HG03097 (cell line): Measurements from ENCODE around the gene LRRC58.
"Not testable (repeated sequence)": the region's sequence is repeated elsewhere in the genome, so short reads cannot be mapped to it uniquely, and the experiment has no call there.

Experiments used
- ATAC-seq: cut with Tn5 transposase; IDR thresholded peaks from one replicate; pipeline ENCODE4 v1.9.1; 2021; ENCODE audit not compliant: unreplicated experiment, low FRiP score

Gene LRRC58

GRCh38 chr3:120341658-120342346 lies 7.4 kb downstream of the LRRC58 start:
- no peak for ATAC-seq

GRCh38 chr3:120339362-120339761 lies 9.8 kb downstream of the LRRC58 start:
- ATAC-seq = no peak

GRCh38 chr3:120338517-120338916 lies 10.6 kb downstream of the LRRC58 start:
- ATAC-seq = no peak

GRCh38 chr3:120332646-120333045 lies 16.5 kb downstream of the LRRC58 start:
- ATAC-seq = no peak

- no peak for ATAC-seq
These were observed 18.1 kb downstream of the LRRC58 start for GRCh38 chr3:120331076-120331475.

GRCh38 chr3:120326784-120327183 lies 22.4 kb downstream of the LRRC58 start:
- ATAC-seq = no peak

- no peak for ATAC-seq
These were observed 25.0 kb downstream of the LRRC58 start for GRCh38 chr3:120324190-120324589.

- not testable (repeated sequence) for ATAC-seq
These were observed 25.4 kb downstream of the LRRC58 start for GRCh38 chr3:120323761-120324160.

GRCh38 chr3:120311863-120312794 lies 37.0 kb downstream of the LRRC58 start:
- no peak for ATAC-seq

GRCh38 chr3:120306519-120307455 lies 42.4 kb downstream of the LRRC58 start:
- ATAC-seq = no peak

GRCh38 chr3:120304616-120305015 lies 44.5 kb downstream of the LRRC58 start:
- no peak for ATAC-seq

- no peak for ATAC-seq
These were observed 46.8 kb downstream of the LRRC58 start for GRCh38 chr3:120302361-120302760.

- ATAC-seq = no peak
These were observed 48.2 kb downstream of the LRRC58 start for GRCh38 chr3:120300971-120301370.

- no peak for ATAC-seq
These were observed 49.8 kb downstream of the LRRC58 start for GRCh38 chr3:120299403-120299802.

- no peak for ATAC-seq
These were observed 50.2 kb downstream of the LRRC58 start for GRCh38 chr3:120298996-120299395.

GRCh38 chr3:120291552-120291951 lies 57.6 kb downstream of the LRRC58 start:
- ATAC-seq = not testable (repeated sequence)

- ATAC-seq = no peak
These were observed 59.5 kb downstream of the LRRC58 start for GRCh38 chr3:120289636-120290035.

GRCh38 chr3:120286465-120286864 lies 62.7 kb downstream of the LRRC58 start:
- no peak for ATAC-seq

GRCh38 chr3:120285508-120285841 lies 63.7 kb downstream of the LRRC58 start:
- ATAC-seq = no peak

- ATAC-seq = no peak
These were observed 64.2 kb downstream of the LRRC58 start, which contains the start of gene GPR156 for GRCh38 chr3:120284747-120285507. Gene GPR156, minus strand, starts transcription at chr3:120285222. Its CDS starts 41,124 bp downstream, at chr3:120244098.
